DMS114 treated with DMSO at 0.1 percent for 48 hours (cell line): ENCODE results near the gene TBC1D2B.

Experiments
- DNase-seq: peaks from one replicate; lab custom pipeline; 2025; ENCODE audit not compliant: unreplicated experiment; lab: John Stamatoyannopoulos, UW

The TBC1D2B gene

DNA sequence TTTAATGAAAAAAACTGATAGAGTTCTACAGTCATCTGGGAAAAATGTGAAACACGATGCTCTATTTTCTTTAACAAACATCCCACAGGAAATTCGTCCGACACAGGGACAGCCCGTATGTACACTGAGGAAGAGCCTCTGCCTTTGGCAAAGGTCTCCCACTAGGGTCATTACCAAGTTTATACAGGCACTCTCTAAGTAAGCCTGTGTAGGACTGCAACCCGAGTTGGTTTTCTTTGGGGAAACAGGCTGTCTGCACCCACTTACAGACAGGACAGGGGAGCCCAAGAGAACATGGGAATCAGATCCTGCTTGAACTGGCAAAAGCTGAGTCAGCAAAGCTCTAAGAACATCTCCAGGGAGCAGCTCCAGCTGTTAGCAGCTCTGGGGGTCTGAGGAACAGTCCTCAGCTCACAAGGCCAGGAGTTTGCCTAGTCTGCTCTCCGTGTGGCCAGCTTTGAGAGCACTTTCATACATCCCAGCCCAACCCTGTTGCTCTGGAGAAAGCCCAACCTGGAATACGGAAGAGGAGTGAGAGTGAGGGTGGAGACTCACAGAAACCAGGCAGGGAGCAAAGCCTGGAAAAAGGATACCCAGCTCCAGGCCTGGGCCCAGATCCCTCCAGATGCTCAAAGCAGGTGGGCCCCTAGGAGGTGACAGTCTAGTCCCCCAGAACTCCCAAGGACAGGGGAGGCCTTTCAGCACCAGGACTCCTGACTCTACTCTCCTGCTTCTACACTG, 1.9 kb downstream of the TBC1D2B start:
- DNase-seq, result no peak

DNA sequence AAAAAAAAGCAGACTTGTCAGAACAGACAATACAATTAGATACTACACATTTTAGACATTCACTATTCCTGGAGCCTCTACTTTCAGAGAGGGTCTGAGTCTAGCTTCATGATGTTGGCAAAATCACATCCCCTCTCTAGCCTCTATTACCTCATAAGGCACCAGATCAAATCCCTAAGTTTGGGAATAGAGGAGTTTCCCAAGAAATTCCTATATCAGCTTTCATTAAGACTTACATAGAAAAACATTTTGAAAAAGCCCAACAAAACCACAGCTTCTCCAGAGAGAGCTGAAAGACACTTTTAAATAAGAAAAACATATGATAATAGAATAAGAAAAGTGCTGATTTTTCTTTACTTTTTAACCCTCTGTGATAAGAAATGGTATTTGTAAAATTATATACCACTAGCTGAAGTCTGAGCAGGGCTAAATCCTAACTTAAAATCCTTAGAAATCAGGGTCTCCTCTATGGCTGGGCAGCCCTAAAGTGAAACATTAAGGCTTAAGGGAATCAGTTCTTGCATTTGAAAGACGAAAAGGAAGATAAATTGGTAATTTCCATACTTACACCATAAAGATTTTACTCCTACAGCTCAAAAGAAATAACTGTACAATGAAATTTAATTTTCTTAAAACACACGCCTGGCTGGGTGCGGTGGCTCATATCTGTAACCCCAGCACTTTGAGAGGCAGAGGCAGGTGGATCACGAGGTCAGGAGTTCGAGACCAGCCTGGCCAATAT, 4.3 kb downstream of the TBC1D2B start:
- DNase-seq, result no peak

DNA sequence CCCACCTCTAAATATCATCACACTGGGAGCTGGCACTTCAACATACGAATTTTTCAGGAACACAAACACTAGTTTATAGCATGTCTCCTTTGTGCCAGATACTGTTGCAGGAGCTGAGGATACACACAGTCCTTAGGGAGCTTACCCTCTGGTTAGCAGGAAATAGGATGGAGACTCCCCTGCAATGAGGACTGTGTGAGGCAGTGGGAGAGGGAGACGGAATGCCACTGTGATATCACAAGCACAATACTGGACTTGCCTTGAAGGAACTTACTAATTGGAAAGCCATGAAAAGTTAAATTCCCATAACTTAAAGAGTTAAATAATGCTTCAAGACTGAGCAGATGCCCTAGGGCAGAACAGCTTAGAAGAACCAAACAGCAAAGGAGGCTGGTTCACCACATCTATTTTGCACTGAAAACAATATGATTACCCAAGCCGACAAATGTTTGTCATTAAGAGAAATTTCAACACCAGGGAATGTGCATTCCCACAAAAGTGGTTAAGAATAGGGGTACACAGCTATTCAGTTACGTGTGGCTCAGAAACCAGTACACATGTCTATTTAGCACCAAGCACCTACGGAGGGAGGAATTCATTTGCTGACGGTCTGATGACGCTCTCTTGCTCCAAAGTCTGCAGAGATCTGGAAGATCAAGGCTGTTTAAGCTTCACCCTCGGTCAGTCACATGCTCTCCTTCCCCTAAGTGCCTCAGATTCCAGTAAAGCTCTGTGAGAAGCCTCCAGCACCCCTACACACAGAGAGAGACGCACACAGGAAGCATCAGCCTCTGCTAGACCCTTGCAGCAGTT, 5.2 kb downstream of the TBC1D2B start:
- DNase-seq, result no peak

DNA sequence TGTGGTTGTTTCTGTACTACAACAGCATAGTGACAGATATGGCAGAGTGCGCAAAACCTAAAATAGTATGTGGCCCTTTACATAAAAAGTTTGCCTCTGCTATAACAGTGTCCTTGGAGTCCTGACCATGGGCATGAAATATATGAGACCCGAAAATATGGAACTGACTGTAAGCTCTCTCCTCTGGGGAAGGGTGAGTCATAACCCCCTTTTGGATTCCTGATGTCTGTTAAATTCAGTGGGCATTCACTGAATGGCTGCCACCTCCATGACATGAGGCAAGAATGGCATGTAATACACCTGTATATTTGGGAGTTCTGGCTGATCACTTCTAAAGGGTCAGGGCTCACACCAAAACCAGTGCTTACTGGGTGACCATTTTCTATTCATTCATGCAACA, 6.1 kb downstream of the TBC1D2B start:
- DNase-seq, result no peak

DNA sequence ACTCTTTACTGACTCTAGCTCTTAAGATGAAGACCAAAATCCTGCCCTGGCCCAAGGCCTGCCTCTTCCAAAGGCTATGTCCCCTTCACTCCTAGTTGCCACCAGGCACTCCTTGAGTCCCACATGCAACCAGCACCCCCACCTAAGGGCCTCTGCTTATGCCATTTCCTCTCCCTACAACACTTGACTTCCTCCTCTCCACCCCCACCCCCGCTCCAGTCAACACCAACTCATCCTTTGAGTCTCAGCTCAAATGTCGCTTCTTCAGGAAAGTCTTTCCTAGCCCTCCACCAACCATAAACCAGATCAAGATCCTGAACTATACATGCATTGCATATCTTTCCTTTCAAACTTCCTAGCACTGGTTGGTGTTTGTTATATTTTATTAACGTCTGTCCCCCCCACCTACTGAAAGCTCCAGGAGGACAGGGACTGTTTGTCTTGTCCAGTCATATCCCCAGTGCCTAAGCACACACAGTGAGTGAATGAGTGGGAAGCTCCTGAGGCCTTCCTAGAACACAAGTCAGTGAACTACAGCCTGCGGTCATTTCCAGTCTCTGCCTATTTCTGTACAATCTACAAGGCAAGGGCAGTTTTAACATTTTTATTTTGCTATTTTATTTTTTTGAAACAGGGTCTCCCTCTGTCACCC, 7.3 kb downstream of the TBC1D2B start:
- no peak for DNase-seq

DNA sequence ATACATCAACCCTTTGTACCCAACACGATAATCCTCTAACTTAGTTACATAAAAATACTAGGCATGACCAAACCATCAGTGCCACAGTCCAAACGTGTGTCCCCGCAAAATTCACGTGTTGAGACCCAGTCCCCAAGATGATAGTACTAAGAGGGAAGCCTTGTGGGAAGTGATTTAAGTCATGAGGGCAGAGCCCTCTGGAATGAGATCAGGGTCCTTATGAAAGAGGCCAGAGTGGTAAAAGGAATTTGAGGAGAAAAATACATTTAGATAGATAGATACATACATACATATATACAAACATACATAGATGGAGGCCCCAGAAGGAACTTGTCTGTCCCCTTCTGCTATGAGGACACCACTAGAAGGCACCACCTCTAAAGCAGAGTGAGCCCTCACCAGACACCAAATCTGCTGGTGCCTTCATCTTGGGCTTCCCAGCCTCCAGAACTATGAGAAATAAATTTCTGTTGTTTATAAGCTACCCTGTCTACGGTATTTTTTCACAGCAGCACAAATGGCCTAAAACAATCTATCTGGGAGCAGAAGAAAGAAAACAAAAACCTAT, 8.0 kb downstream of the TBC1D2B start:
- DNase-seq, result no peak

DNA sequence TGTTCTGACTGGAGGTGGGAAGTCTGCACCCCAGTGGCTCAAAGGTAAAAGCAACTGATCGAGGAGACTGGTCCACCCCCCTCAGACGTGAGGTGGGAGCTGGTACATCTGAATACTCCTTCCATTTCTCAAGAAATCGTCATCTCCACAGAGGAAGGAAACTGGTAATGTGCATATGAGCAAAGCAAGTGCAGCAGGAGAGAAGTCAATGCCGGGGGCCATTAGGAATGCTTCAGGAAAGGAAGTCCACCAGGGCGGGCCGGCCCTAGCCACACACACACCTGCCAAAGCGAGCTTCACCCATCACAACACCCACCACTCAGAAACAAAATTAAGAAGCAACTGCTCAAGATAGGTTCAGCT, 8.5 kb downstream of the TBC1D2B start:
- no peak for DNase-seq

DNA sequence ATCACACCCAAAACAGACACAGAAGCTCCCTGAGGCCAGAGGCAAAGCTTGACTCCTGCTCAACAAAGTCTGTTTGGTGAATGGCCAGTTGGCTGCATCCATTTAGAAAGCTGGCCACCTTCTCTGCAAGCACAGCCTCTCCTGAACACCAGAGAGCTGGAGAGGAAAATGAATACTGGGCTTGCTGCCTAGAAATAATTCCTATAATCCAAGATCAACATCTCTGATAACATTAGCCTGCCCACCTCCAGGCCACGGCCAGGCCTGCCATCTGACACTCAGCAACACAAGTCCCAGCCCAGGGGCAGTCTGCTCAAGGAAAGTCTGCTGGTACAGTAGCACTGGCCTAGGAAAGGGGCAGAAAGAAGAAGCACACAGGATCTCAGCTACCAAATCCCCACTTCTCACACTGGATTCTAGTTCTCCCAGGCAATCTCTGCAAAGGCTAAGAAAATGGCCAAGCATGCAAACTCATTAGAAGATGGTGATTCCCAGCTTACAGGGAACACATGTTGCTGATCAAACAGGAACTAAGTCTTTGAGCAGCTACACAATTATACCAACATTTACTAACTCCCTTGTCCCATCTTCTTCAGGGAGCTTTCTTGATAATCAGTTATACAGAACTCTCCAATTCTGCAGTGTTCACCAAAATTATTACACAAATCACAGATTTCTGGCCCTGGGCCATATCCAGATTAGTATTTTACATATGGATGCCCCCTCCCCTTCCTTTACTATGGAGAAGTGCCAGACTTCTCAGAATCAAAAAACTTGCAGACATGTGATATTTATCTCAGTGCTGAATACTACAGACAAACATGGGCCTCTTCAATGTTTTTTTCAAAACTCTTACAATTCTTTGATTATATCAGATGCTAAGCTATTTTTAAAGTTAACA, 9.9 kb downstream of the TBC1D2B start:
- no peak for DNase-seq

DNA sequence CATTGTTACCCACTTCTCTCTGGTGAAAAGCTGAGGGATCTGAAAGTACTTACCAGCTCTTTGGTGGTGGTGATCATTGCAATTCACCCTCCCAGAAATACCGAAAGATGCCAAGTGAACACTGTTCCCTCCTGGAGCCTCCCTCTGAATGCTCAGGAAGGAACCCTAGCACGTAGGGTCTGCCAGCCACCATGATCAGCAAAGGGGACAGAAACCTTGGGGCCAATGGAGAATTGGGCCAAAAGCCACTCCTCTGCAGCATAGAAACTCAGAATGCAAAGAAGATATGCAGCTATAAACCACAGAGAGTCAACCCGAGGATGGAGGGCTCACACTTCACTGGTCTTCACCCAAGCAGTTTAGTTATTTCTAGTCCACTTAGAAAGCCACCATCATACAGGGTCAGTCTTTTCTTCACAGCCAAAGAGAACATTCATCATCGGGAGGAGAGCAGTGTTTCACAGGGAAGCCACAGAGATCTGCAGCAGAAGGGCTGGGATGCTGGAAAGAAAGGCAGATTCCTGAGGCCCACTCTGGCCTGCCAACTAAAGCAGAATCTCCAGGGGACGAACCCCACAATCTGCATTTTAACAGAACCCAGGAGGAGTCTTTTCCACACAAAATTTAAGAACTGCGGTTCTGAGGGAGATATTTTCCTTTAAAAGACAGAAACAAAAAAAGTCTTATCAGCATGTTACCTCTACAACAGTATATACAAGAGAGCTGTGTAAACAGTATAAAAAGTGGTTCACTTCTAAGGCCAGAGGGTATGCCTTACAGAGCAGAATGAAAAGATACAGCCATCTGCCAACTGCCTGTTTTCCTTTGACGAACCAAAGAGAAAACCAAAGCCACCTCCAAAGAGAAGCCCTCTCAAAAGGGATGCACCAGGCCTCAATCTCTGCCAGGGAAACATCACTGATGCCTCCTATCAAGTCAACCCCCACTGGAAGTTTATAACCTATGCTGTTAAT, 11.3 kb downstream of the TBC1D2B start:
- no peak for DNase-seq

DNA sequence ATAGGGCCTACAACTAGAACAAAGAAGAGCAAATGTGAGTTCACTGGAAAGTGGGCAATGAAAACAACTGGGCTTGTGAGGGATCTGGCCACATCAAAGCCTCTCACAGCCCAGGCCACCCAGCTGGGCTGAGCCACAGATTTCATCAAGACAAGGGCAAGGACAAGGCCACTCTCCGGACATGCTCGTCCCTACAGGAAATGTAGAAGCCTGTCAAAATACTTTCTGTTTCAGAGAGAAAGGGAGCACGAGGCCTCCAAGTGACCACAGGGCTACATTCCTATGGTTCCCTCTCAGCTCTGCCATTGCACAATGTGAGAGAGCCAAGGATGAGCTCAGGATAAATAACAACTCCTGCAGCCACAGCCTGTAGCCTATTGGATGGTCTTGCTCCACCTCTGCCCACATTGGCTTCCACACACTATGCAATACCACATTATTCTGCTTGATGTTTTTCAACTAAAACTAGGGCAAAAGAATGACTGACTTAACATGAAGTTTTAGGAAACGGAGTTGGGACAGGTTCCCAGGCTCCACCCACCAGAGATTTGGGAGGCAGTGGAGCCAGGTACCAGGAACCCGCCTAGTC, 12.1 kb downstream of the TBC1D2B start:
- DNase-seq, result no peak

DNA sequence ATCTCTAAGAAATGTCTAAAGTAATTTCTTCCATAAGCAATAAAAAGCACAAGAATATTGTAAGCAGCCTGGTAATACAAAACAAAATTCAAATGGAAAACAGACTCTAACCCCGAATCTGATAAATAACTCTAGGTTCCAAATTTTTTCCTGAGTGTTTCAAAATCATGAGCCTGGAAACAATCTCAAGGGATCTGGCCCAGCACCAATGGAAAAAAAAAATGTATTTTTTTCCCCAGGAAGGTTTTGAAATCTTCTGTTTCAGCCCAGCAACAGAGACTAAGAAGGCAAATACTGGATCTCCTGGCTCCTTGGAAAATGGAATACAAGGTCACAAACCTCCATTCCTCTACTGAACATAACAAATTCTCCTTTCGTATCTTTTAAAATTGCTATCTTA, 13.0 kb downstream of the TBC1D2B start:
- DNase-seq, result no peak

DNA sequence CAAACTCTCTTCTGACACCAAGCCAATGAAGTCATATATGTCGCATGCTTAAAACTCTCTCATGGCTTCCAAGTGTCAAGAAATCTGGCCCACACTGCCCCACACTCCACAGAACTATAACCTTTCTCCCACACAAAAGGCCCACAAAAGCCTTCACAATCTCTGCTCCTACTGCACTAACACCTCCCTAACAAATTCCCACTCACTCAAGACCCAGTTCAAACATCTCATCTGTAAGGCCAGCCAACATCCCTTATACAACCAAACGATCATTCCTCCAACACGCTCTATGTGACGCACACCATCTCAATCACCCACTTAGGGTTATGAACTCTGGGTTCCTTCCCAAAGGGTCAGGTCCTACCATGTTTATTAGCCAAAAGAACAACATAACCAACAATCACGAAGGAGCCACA, 13.5 kb downstream of the TBC1D2B start:
- no peak for DNase-seq

DNA sequence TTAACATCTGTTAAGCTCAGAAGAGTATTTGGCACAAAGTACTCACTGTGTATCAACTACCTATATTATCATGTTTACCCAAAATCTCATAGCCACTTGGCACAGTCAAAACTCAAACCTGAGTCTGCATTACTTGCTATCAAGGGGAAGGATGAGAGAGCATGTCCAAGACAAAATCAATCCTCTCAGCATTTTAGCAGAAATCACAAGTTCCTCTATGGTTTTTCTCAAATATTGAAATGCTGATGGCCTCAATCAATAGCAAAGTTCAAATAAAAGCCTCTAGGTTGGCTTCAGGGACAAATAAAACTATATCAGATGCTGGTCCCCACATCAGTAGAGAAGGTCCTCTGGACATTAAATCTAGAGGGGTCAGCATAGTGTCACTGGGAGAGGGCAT, 14.3 kb downstream of the TBC1D2B start:
- DNase-seq, result no peak

DNA sequence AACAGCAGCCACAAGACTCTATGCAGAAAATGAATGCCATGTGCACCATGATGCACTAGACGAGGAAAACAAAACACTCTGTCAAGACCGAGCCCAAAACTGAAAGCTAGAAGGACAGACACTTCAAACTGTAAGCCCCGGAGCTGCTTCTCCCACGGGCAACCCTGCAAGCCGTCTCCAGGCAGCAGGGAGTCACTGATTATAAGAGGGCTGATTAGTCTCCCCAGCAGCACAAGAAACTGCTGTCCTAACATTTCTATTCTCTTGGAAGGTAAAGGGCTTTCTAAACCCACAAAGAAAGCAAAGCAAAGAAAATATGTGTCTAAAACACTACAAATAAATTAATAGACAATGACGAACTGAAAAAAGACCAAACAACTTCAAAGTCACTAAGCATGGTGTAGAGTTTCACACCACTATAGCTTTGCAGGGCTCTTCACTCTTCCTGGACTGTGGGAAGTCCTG, 15.5 kb downstream of the TBC1D2B start:
- no peak for DNase-seq

DNA sequence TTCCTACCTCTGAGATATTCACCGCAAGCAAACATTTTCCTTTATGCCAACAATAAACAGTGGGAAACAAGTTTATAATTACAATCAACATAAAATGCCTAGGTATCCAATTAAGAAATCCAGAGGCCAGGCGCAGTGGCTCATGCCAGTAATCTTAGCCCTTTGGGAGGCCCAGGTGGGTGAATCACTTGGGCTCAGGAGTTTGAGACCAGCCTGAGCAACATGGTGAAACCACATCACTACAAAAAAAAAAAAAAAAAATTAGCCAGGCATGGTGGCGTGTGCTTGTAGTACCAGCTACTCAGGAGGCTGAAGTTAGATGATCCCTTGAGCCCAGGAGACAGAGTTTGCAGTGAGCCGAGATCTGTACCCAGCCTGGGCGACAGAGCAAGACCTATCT, 17.3 kb downstream of the TBC1D2B start:
- no peak for DNase-seq

DNA sequence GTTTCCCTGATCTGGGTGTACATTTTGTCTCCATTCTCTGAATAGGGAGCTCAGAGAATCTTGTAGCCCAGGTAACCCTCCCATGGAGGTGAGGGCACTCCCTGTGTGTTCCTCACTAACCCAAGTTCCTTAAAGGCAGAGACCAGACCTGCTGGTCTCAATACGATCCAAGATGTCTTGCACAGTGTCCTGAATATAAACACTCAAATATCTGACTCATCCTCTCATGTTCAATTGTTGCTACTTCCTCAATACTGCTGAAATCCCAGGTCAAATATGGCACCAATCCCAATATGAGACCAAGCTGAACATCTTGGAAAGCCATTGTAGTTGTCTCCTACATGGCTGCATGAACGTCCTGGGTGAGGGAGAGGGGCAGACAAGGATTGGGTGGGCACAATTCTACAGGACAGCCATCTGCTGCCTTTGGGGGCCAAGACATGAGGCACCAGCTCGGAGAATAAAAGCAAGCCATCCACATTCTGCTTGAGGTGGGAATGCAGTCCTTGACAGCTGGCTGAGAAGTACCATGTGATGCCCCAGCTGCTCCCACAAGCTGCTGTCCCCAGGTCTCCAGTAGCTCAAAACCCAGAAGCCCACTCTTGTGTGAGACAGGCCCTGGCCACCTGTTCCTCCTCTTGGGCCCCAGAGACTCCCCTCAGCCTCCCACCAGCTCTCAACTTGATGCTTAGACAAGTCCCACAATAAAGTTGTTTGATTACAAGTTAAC, 18.2 kb downstream of the TBC1D2B start:
- DNase-seq, result no peak

DNA sequence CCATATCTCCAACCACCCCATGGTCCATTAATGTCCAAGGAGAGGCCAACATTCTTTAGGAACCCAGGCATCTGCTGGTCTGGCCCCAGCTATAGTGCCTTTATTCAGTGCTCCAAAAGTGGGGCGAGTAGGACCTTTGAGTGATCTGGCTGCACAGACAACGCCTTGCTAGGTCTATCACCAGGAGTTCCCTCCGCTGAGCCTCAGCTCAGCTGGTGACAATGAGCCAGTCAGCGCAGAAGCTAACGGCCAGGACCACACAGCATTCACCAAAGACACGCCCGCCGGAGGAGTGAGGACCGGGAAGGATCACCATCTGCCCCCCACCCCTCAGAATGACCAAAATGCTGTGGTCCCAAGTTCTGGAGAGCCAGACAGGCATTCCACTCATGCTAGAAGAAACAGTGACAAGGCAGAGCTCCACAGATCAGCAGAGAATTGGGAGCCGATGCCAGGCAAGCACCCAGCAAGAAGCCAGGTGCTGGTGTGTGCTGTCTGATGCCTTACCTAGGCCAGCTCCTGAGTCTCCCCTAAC, 19.0 kb downstream of the TBC1D2B start:
- no peak for DNase-seq
